ENCODE measurements around the gene JMJD1C. TPM values are rescaled to one million over a fixed set of nuclear protein-coding genes. Genes with fewer than 3 reads are reported as not detected.

The JMJD1C gene
- total RNA-seq, 2 experiments from 2014 or later, result 41.5 to 42.5 TPM

- CTCF ChIA-PET, result interaction anchor here (1.0 to 1.3 kb wide), 3 partner anchors 420 to 510 kb away, joined by 3 to 5 read pairs (median 3); no protein-coding TSS in a partner anchor
- ATAC-seq (no peak), DNase-seq (no peak)
- no peak overlapping the region for H3K4me3 Mint-ChIP-seq
- H3K27ac Mint-ChIP-seq, result no peak overlapping the region
- peaks cover 58% of the 10 kb centered on the region for H3K36me3 Mint-ChIP-seq (ENCODE audit: low read depth)
- intact Hi-C loops (cut with DNase I, micrococcal nuclease), result loop anchor here (2.0 to 10.0 kb wide), 2 partner anchors 17 to 145 kb away; no protein-coding TSS in a partner anchor
- H3K9me3 Mint-ChIP-seq (ENCODE audit: low read depth), result no peaks in the 10 kb centered on the region
- H3K27me3 Mint-ChIP-seq, result no peaks in the 10 kb centered on the region
- peaks cover 58% of the 10 kb centered on the region for H3K4me1 Mint-ChIP-seq
- POLR2A ChIA-PET, result interaction anchor here (0.7 kb wide), 1 partner anchor 54 kb away, joined by 4 read pairs; no protein-coding TSS in a partner anchor
These were observed 256.1 kb downstream of the JMJD1C start for GRCh38 chr10:63209705-63210104.

GRCh38 chr10:63208986-63209385 is 256.8 kb downstream of the JMJD1C start:
- Mint-ChIP-seq H3K36me3 (ENCODE audit: low read depth) (peaks cover 57% of the 10 kb centered on the region), H3K4me3 (no peak overlapping the region), H3K9me3 (ENCODE audit: low read depth) (no peaks in the 10 kb centered on the region), H3K27me3 (no peaks in the 10 kb centered on the region), H3K4me1 (peaks cover 61% of the 10 kb centered on the region), H3K27ac (no peak overlapping the region)
- no peak for ATAC-seq
- POLR2A ChIA-PET, result no interaction called here
- CTCF ChIA-PET, result interaction anchor here (1.2 to 1.3 kb wide), 2 partner anchors 11 to 509 kb away, joined by 3 to 4 read pairs; no protein-coding TSS in a partner anchor
- no peak for DNase-seq
- intact Hi-C loops (cut with DNase I, micrococcal nuclease), result no loop called here

GRCh38 chr10:63206997-63207811 is 258.6 kb downstream of the JMJD1C start:
- Mint-ChIP-seq H3K9me3 (ENCODE audit: low read depth) (no peaks in the 10 kb centered on the region), H3K27ac (peak overlapping the region; percentile 49), H3K27me3 (no peaks in the 10 kb centered on the region), H3K36me3 (ENCODE audit: low read depth) (peaks cover 49% of the 10 kb centered on the region), H3K4me1 (peaks cover 58% of the 10 kb centered on the region), H3K4me3 (no peak overlapping the region)
- intact Hi-C loops (cut with DNase I, micrococcal nuclease), result loop anchor here in 1 of 2 experiments (2.0 kb wide), 1 partner anchor 32 kb away; no protein-coding TSS in a partner anchor
- CTCF ChIA-PET, result interaction anchor here (0.9 to 1.5 kb wide), 3 partner anchors 10 to 422 kb away, joined by 4 to 6 read pairs (median 4); no protein-coding TSS in a partner anchor
- POLR2A ChIA-PET, result no interaction called here
- ATAC-seq (peak; percentile 44), DNase-seq (no peak)

GRCh38 chr10:63206576-63206975 is 259.2 kb downstream of the JMJD1C start:
- Mint-ChIP-seq H3K9me3 (ENCODE audit: low read depth) (no peaks in the 10 kb centered on the region), H3K27me3 (no peaks in the 10 kb centered on the region), H3K27ac (peak overlapping the region; percentile 70), H3K36me3 (ENCODE audit: low read depth) (peaks cover 43% of the 10 kb centered on the region), H3K4me1 (peaks cover 53% of the 10 kb centered on the region), H3K4me3 (no peak overlapping the region)
- ChIA-PET CTCF (interaction anchor here (1.0 to 1.5 kb wide), 3 partner anchors 10 to 514 kb away, joined by 4 to 6 read pairs (median 6); no protein-coding TSS in a partner anchor), POLR2A (no interaction called here)
- intact Hi-C loops (cut with DNase I, micrococcal nuclease), result loop anchor here in 1 of 2 experiments (2.0 kb wide), 1 partner anchor 32 kb away; no protein-coding TSS in a partner anchor
- ATAC-seq (no peak), DNase-seq (no peak)

GRCh38 chr10:63205421-63205820 is 260.4 kb downstream of the JMJD1C start:
- ChIA-PET POLR2A (no interaction called here), CTCF (interaction anchor here (1.1 to 1.5 kb wide), 2 partner anchors 11 to 515 kb away, joined by 4 to 6 read pairs; no protein-coding TSS in a partner anchor)
- Mint-ChIP-seq H3K9me3 (ENCODE audit: low read depth) (no peaks in the 10 kb centered on the region), H3K27me3 (no peaks in the 10 kb centered on the region), H3K27ac (no peak overlapping the region), H3K4me3 (no peak overlapping the region), H3K4me1 (peaks cover 41% of the 10 kb centered on the region), H3K36me3 (ENCODE audit: low read depth) (peaks cover 31% of the 10 kb centered on the region)
- intact Hi-C loops (cut with DNase I, micrococcal nuclease), result no loop called here
- DNase-seq (no peak), ATAC-seq (no peak)

GRCh38 chr10:63204667-63205391 is 260.9 kb downstream of the JMJD1C start:
- no peaks in the 10 kb centered on the region for H3K27me3 Mint-ChIP-seq
- ChIA-PET CTCF (interaction anchor here (0.7 to 1.1 kb wide), 2 partner anchors 80 to 515 kb away, joined by 3 to 4 read pairs; no protein-coding TSS in a partner anchor), POLR2A (no interaction called here)
- H3K9me3 Mint-ChIP-seq (ENCODE audit: low read depth), result no peaks in the 10 kb centered on the region
- peak; percentile 28 for ATAC-seq
- intact Hi-C loops (cut with DNase I, micrococcal nuclease), result no loop called here
- no peak for DNase-seq
- no peak overlapping the region for H3K4me3 Mint-ChIP-seq
- H3K27ac Mint-ChIP-seq, result no peak overlapping the region
- peaks cover 37% of the 10 kb centered on the region for H3K4me1 Mint-ChIP-seq
- peaks cover 28% of the 10 kb centered on the region for H3K36me3 Mint-ChIP-seq (ENCODE audit: low read depth)

- Mint-ChIP-seq H3K36me3 (ENCODE audit: low read depth) (peaks cover 30% of the 10 kb centered on the region), H3K4me1 (peaks cover 14% of the 10 kb centered on the region), H3K9me3 (ENCODE audit: low read depth) (no peaks in the 10 kb centered on the region), H3K4me3 (no peak overlapping the region), H3K27me3 (no peaks in the 10 kb centered on the region), H3K27ac (no peak overlapping the region)
- DNase-seq (no peak), ATAC-seq (no peak)
- POLR2A ChIA-PET, result no interaction called here
- CTCF ChIA-PET, result interaction anchor here (0.7 to 3.7 kb wide), 4 partner anchors 14 to 520 kb away, joined by 3 to 14 read pairs (median 6); no protein-coding TSS in a partner anchor
- intact Hi-C loops (cut with DNase I, micrococcal nuclease), result no loop called here
These were observed 264.7 kb downstream of the JMJD1C start for GRCh38 chr10:63201118-63201517.

GRCh38 chr10:63200431-63200830 is 265.3 kb downstream of the JMJD1C start:
- Mint-ChIP-seq H3K4me3 (no peak overlapping the region), H3K9me3 (ENCODE audit: low read depth) (no peaks in the 10 kb centered on the region), H3K27me3 (no peaks in the 10 kb centered on the region), H3K27ac (no peak overlapping the region), H3K4me1 (peaks cover 13% of the 10 kb centered on the region), H3K36me3 (ENCODE audit: low read depth) (peaks cover 28% of the 10 kb centered on the region)
- ChIA-PET CTCF (interaction anchor here (0.7 to 3.7 kb wide), 4 partner anchors 13 to 520 kb away, joined by 3 to 14 read pairs (median 6); no protein-coding TSS in a partner anchor), POLR2A (no interaction called here)
- DNase-seq, result no peak
- no peak for ATAC-seq
- intact Hi-C loops (cut with DNase I, micrococcal nuclease), result no loop called here

- Mint-ChIP-seq H3K4me1 (peaks cover 7% of the 10 kb centered on the region), H3K27ac (no peak overlapping the region), H3K9me3 (ENCODE audit: low read depth) (no peaks in the 10 kb centered on the region), H3K4me3 (no peak overlapping the region), H3K36me3 (ENCODE audit: low read depth) (peaks cover 28% of the 10 kb centered on the region), H3K27me3 (no peaks in the 10 kb centered on the region)
- DNase-seq, result no peak
- intact Hi-C loops (cut with DNase I, micrococcal nuclease), result no loop called here
- CTCF ChIA-PET, result interaction anchor here (0.6 to 3.7 kb wide), 5 partner anchors 13 to 521 kb away, joined by 3 to 14 read pairs (median 6); no protein-coding TSS in a partner anchor
- POLR2A ChIA-PET, result interaction anchor here (0.6 kb wide), 1 partner anchor 110 kb away, joined by 3 read pairs; no protein-coding TSS in a partner anchor
- ATAC-seq, result no peak
These were observed 266.1 kb downstream of the JMJD1C start for GRCh38 chr10:63199716-63200115.

GRCh38 chr10:63197344-63198092 is 268.3 kb downstream of the JMJD1C start:
- Mint-ChIP-seq H3K9me3 (ENCODE audit: low read depth) (no peaks in the 10 kb centered on the region), H3K27ac (no peak overlapping the region), H3K36me3 (ENCODE audit: low read depth) (peaks cover 32% of the 10 kb centered on the region), H3K27me3 (no peaks in the 10 kb centered on the region), H3K4me1 (no peaks in the 10 kb centered on the region), H3K4me3 (no peak overlapping the region)
- no peak for DNase-seq
- ChIA-PET CTCF (interaction anchor here (0.6 to 3.7 kb wide), 5 partner anchors 11 to 783 kb away, joined by 3 to 14 read pairs (median 4); no protein-coding TSS in a partner anchor), POLR2A (no interaction called here)
- no peak for ATAC-seq
- intact Hi-C loops (cut with DNase I, micrococcal nuclease), result no loop called here
